Spinal cord (tissue), 10 donors: ENCODE measurements around the gene PELI2. TPM values are rescaled to one million over a fixed set of nuclear protein-coding genes. Genes with fewer than 3 reads are reported as not detected.

Experiments used
- DNase-seq, 6 donors: peaks; one replicate each; pipeline versions ENCODE4 v3.0.0 to v3.0.0-alpha.2; 2013 to 2015; ENCODE audit warnings: low spot score in 6 of 6, low read depth in 4 of 6
- H3K27ac ChIP-seq: one replicate; pipeline ENCODE4 v1.5.1; 2013; ENCODE audit warnings: low read depth, low read length, control low read depth
- H3K27me3 ChIP-seq: one replicate; pipeline ENCODE4 v1.6.1; 2013; ENCODE audit warnings: low read length; ENCODE audit not compliant: control insufficient read depth, insufficient read depth
- H3K36me3 ChIP-seq: one replicate; pipeline ENCODE4 v1.6.1; 2013; ENCODE audit warnings: low read length; ENCODE audit not compliant: control insufficient read depth, insufficient read depth
- H3K4me1 ChIP-seq: one replicate; pipeline ENCODE4 v1.6.1; 2013; ENCODE audit warnings: low read length; ENCODE audit not compliant: control insufficient read depth, insufficient read depth
- H3K4me3 ChIP-seq: one replicate; pipeline ENCODE4 v1.5.1; 2013; ENCODE audit warnings: low read depth, low read length, control low read depth
- H3K9me3 ChIP-seq: one replicate; pipeline ENCODE4 v1.6.1; 2013; ENCODE audit warnings: low read length; ENCODE audit not compliant: control insufficient read depth, insufficient read depth
- WGBS: methylation state at CpG from one replicate; pipeline ENCODE4 v1.1.5; 2013; ENCODE audit warnings: missing lambda C conversion rate; ENCODE audit not compliant: insufficient coverage; 5-methylcytosine and 5-hydroxymethylcytosine counted together
- polyA plus RNA-seq, 2 donors: library from polyadenylated mRNA; unstranded; fragments of 120-200 nt; gene quantifications; one replicate each; pipeline ENCODE4 v1.2.1, GENCODE V29; 2013; ENCODE audit not compliant: insufficient read length in 2 of 2
- total RNA-seq, 2 donors: library from RNA; depleted of rRNA in 1 of 2; stranded (reverse); fragments of 120-200 nt in 1 of 2; fragments of >200 nt in 1 of 2; gene quantifications; one replicate each; pipeline versions ENCODE4 v1.2.3 to v1.2.4, GENCODE V29; 2013 to 2014
- donor health status: healthy.

PELI2 gene
- total and polyA plus RNA-seq, 4 donors, result 8.5 to 20.3 (median 12.9) TPM

DNA sequence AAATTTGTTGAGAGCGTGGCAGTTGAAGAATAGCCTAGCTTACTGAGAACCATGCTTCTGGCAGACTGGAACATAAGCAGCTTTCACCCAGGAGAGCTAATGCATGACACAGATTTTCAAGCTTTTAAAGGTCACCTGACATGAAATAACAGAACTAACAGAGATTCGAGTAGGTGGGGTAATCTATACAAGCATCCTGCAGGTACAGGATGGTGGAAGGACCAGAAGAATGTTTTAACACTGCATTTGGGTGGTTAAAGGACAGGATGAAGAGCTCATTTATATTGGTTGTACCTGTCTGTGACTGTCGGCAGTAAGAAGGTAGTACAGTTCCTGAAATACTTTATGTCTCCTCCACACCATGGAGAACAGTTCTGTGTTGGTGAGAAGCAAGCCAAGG is 8.9 kb downstream of the PELI2 start:
- no peak overlapping the region for H3K27ac ChIP-seq
- peaks cover 2% of the 10 kb centered on the region for H3K27me3 ChIP-seq
- no CpG with 5 or more reads among the region's 3 CpGs for WGBS
- H3K9me3 ChIP-seq, result no peaks in the 10 kb centered on the region
- DNase-seq, result no peak
- peaks cover 13% of the 10 kb centered on the region for H3K4me1 ChIP-seq
- H3K36me3 ChIP-seq, result no peaks in the 10 kb centered on the region
- H3K4me3 ChIP-seq, result no peak overlapping the region

DNA sequence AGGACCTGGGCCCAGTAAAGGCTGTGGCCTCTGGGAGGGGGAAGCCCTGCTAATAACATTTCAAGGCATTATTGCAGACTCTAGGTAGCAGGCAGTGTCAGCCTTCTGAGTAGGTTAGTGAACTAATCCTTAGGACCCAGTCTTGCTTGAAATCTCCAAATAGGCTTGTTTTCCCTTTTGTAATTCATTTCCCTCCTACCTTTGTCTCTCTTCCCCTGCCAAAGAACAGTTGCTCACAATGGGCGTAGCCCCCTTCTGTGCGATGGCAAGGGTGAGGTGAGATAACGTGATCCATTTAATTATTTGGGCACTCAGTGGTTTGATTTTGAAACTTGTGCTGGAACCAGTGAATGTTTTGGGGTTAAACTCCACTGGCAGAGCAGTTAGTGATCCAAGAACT is 10.9 kb downstream of the PELI2 start:
- no peak for DNase-seq
- Histone ChIP-seq H3K27me3 (peaks cover 2% of the 10 kb centered on the region), H3K36me3 (no peaks in the 10 kb centered on the region), H3K9me3 (no peaks in the 10 kb centered on the region), H3K4me1 (peaks cover 16% of the 10 kb centered on the region), H3K4me3 (no peak overlapping the region), H3K27ac (no peak overlapping the region)
- 100% methylated on average over 1 of the region's 3 CpGs for WGBS

DNA sequence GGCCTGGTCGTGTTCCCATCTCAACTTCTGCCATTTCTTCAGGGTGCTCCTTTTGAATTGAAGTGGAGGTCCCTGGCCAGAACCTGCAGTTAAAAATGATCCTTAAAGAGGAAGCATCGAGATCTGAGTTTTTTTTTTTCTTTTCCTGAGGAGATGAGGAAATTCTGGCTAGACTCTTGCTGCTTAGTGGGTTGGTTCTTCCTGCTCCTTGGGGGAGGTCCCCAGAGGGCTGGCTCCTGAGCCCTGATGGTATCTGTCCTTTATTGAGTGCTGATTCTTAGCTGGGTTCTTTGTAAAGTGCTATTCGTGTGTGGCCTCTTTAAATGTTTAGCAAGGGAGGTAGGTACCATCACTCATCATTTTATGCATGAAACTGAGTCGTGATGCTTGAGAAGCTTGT is 11.7 kb downstream of the PELI2 start:
- no peak for DNase-seq
- Histone ChIP-seq H3K9me3 (no peaks in the 10 kb centered on the region), H3K27ac (no peak overlapping the region), H3K4me3 (no peak overlapping the region), H3K36me3 (no peaks in the 10 kb centered on the region), H3K27me3 (peaks cover 2% of the 10 kb centered on the region), H3K4me1 (peaks cover 16% of the 10 kb centered on the region)
- WGBS, result 65% methylated on average over 2 of the region's 4 CpGs

- H3K36me3 ChIP-seq, result no peaks in the 10 kb centered on the region
- peak in 1 of 6 donors; percentile 65 for DNase-seq
- peaks cover 2% of the 10 kb centered on the region for H3K27me3 ChIP-seq
- H3K4me3 ChIP-seq, result no peak overlapping the region
- H3K27ac ChIP-seq, result no peak overlapping the region
- H3K9me3 ChIP-seq, result no peaks in the 10 kb centered on the region
- H3K4me1 ChIP-seq, result peaks cover 10% of the 10 kb centered on the region
- WGBS, result no CpG with 5 or more reads among the region's 5 CpGs
Observed at GRCh38 chr14:56131004-56131864, 13.0 kb downstream of the PELI2 start.

DNA sequence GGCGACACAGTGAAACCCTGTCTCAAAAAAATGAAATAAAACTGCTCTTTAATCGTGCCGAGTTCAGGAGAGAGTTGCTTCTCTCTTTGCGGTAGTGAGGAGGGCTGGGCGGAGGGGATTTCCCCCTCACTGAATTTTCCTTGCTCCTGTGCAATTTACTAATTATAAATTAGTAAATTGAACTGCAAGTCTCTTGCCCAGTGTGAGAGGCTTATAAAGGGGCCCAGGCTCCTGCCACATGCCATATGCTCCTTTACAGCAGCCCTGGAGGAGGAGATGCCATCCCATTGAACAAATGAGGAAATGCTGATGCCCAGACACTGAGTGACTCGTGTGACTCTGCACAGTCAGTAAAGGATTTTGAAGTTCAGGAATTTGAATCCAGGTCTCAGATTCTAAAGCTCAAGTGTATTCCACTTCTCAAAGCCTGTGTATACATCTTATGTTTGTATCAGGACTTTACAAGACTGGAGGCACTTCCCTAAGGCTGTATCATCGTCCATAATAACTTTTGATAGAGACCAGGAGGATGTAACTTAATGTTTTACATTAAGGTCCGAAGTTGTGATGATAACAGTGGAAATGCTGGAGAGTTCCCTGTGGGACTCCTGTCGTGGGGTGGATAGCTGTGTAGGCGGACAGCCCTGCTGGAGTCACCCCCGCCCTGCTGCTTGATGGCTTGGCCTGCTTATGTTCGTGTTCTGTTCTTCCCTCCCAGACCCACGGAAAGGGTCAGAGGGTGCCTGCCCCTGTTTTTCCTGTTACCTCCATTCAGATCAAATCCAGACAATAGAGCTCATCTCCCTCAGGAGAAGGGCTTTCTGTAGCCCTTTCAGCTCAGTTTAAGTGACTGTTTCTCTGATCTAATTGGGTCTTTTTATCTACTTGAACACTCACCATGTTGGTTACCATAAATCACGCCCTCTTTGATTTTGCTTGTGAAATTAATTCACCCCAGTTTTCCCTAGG is 13.9 kb downstream of the PELI2 start:
- Histone ChIP-seq H3K4me1 (peaks cover 10% of the 10 kb centered on the region), H3K36me3 (no peaks in the 10 kb centered on the region), H3K9me3 (no peaks in the 10 kb centered on the region), H3K27me3 (peaks cover 2% of the 10 kb centered on the region), H3K27ac (no peak overlapping the region), H3K4me3 (no peak overlapping the region)
- DNase-seq, result no peak
- WGBS, result 46% methylated on average over 5 of the region's 14 CpGs

GRCh38 chr14:56133547-56133946 is 15.3 kb downstream of the PELI2 start:
- Histone ChIP-seq H3K36me3 (no peaks in the 10 kb centered on the region), H3K27me3 (peaks cover 2% of the 10 kb centered on the region), H3K4me3 (no peak overlapping the region), H3K27ac (no peak overlapping the region), H3K4me1 (peaks cover 13% of the 10 kb centered on the region), H3K9me3 (no peaks in the 10 kb centered on the region)
- DNase-seq, result no peak
- WGBS, result 67% methylated on average over 3 of the region's 4 CpGs

DNA sequence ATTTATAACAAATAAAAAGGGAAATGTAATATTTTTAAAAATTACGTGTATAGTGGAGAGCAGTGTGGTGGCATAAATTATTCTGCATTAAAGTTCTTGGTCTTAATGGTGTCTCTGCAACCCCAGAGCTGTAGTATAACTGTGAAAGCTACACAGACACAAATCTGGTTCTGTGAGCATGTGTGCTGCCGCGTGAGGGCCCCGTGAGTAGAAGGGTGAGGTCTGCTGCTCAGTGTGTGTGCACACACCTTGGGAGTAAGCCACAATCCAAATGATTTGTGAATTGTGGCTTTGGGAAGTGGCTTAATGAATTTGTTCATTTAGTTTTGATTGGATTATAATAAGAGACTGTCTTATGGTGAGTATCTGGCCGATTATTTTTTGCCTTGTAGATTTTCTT is 16.8 kb downstream of the PELI2 start:
- Histone ChIP-seq H3K4me1 (peaks cover 7% of the 10 kb centered on the region), H3K36me3 (no peaks in the 10 kb centered on the region), H3K27me3 (peaks cover 1% of the 10 kb centered on the region), H3K4me3 (no peak overlapping the region), H3K9me3 (no peaks in the 10 kb centered on the region), H3K27ac (no peak overlapping the region)
- 78% methylated on average over 5 of the region's 5 CpGs for WGBS
- DNase-seq, result peak in 1 of 6 donors; percentile 56

- Histone ChIP-seq H3K4me1 (peaks cover 6% of the 10 kb centered on the region), H3K4me3 (no peak overlapping the region), H3K27ac (no peak overlapping the region), H3K27me3 (no peaks in the 10 kb centered on the region), H3K36me3 (no peaks in the 10 kb centered on the region), H3K9me3 (no peaks in the 10 kb centered on the region)
- no peak for DNase-seq
- no CpG with 5 or more reads among the region's 1 CpG for WGBS
Observed at GRCh38 chr14:56135668-56136067, 17.5 kb downstream of the PELI2 start.

- Histone ChIP-seq H3K27ac (no peak overlapping the region), H3K4me1 (peaks cover 6% of the 10 kb centered on the region), H3K27me3 (no peaks in the 10 kb centered on the region), H3K4me3 (no peak overlapping the region), H3K36me3 (no peaks in the 10 kb centered on the region), H3K9me3 (no peaks in the 10 kb centered on the region)
- WGBS, result no CpG with 5 or more reads among the region's 2 CpGs
- no peak for DNase-seq
Observed at GRCh38 chr14:56136571-56137452, 18.6 kb downstream of the PELI2 start.
